Measurements from ENCODE around the gene EPHB2.
"Not testable (repeated sequence)": the region's sequence is repeated elsewhere in the genome, so short reads cannot be mapped to it uniquely, and the experiment has no call there.

EPHB2 gene

DNA sequence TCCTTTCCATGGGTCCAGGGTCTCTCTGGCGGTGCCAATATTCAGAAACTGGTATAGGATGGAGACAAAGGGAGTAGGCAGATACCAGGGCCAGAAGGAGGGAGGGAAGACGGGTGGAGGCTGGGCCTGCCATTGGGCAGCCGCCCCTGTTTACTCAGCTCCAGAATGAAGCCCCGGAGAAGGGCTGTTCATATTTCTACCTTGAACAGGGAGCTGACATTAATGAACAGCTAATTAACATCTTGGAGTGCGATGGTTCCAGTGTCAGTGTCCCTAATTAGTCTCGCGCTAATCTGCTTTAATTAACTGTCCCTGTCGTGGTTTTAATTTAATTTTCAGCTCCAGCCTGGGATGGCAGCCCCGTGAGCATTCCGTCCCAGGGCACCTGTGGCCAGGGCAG lies 113.8 kb downstream of the EPHB2 start:
- DNase-seq: no peak

DNA sequence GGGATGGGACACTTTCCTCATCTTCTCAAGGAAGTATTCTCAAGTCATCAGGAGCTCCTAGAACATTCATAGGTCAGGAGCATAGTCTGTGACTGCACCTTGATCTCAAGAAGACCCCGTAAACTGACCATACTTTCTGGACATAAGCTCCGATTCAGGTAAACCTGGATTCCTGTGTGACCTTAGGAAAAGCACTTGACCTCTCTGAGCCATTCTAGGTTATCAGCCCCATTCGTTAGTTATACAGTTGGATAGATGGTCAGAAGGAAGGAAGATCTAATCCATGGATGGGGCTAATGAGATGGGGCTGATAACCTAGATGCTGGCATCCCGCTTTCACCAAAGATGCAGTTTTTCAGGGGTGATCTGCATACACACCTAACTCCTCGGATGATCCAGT lies 114.3 kb downstream of the EPHB2 start:
- DNase-seq: no peak

DNA sequence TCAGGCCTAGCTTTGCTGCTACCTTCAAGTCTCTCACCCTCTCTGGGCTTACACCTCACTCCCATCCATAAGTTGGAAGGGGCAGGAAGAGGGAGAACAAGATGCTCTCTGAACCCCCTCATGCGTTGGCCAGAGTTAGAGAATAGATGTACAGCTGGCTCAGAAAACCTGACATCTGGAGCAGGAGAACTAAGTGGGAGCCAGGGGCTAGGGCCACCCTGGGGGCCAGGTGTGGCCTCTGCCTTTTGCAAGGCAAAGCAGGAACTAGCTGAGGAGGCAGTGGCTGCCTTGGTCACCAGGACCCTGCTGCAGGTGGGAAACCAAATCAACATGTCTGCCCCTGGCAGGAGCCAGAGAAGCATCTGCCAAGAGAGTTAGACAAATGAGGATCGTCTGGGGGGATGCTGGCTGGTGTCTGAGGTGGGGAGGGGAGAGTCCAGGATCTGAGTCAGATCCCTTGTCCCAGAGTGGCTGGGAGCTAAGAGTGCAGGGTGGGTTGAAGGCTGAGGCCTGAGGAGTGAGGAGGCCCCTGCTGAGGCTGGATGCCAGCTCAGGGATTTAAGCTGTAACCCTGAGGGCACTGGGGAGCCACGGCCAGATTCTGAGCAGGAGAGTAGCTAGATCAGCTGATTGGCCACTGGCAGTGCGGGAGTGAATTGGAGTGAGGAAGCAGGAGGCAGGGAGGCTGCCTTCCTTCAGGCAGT lies 115.0 kb downstream of the EPHB2 start:
- DNase-seq: no peak

DNA sequence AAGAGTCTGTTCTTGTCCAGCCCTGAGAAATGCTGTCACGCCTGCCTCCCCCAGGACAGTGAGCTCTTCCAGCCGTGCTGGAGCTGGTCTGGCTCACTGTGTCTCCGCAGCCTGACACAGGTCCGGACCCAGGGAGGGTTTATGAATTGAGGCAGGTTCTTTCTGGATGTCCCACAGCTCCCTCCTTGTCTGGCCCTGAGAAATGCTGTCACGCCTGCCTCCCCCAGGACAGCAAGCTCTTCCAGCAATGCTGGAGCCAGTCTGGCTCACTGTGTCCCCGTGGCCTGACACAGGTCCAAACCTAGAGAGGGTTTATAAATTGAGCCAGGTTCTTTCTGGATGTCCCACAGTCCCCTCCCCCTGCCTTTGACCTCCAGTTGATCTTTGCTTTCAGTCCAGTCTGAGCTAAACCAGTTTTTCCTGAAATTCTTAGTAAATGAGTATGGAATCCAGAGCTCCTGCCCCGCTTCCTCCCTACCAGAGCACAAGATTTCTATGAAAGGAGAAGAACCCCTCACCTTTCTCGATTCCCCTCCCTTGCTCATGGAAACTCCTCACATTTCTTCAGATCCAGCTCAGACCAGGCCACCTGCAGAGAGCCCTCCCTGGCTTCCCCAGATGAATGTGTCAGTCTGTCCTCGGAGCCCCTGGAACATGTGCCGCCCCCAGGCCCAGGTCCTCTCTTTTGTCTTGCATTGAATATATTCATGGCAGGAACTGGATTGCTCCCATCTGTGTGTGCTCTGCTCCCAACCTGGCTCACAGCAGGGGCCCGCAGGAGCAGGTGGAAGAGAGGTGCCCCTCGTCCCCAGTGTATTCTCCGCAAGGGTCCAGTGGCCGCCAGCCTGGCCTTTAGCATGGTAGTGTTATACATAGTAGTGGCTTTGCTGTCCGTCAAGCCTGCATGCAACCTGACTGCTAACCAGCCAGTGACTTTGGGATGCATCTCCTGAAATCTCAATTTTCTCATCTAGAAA lies 116.3 kb downstream of the EPHB2 start:
- DNase-seq: no peak

DNA sequence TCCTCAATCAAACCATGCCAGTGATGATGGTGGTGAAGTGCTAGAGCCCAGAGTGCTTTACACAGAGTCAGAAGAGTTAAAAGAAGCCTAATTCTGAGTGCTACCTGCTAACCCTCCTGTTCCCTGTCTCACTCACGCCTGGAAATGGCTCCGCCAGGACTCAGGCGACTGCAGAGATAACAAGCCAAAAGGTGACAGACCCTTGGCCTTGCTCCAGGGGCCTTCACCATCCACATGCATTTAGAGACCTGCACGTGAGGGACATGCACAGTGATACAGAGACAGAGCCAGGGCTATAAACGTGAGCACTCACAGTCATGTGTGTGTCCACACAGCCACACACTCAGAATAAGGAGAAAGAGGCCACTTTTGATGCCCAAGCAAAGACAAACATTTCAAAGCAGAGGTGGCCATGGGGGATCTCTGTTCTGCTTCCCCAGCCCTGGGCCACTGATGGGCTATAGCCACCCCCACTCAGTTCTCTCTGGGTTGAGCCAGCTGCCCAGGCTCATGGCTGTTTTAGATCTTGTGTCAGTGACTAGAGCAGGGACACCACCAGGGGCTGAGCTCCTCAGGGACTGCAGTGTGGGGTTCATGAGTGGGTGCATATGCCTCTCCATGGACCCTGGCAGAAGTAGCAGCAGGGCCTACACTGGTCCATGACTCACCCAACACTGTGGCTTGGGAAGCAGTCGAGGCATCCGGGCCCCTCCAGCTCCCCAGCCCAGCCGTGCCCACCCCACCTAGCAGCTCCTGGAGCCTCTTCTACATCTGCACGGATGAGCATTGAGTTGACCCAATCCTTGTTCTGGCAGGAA lies 117.2 kb downstream of the EPHB2 start:
- DNase-seq: no peak

DNA sequence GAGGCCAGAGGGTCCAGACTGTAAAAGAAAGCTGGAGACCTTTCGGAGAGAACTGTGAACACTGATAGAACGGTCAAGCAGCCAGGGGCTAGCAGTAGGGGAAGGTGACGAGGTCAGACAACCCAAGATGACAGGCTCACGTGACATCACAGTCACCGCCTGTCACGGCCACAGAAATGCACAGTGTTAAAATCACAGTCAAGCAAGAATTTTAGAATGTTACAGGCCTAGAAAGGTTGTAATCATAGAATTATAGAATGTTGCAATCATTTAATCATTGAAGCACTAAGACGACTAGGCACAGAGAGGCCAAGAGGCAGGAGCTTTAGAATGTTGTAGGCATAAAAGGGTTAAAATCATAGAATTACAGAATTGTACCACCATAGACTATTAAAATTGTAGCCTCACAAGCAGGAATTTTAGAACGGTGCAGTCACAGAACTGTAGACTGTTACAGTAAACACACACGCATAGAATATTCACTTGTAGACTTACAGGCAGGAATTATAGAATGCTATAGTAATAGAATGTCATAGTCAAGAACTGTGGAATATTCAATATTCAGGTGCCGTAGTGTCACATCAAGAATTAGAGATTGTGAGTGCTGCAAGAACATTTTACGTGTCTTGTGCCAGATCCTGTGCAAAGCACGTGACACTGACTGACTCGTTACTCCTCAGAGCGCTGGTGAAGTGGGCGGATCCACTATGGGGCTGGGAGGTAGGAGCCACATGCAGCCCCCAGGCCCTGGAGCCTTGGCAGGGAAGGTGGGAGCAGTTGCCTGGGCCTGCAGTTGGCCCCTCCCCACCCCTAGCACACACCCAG lies 118.1 kb downstream of the EPHB2 start:
- no peak for DNase-seq

DNA sequence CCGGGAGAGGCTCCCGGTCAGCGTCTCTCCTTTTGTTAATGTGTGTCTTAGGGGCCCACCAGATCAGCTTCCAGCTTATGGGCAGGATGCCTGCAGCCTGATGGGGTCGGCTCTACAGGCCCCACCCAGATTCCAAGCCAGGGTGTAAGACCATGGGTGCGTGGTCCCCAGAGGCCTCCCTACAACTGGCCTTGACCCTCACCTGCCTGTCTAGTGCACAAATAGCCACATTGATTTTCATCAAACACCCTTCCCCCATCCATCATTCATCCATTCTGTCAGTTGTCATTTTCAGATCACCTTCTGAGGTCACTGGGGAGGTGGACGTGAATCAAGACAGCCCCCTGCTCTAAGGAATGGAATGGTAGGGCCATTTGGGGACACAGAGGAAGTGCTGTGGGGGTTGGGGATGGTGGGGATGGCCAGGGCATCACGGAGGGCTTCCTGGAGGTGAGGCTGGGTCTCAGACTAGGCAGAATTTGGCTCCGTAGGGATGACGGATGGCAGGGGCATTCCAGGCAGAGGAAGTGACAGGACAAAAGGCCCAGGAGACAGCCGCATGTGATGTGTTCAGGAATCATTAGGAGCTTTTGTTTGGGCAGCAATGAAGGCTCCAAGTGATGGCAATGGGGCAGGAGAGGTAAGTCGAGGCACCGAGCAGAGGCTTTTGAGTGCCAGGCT lies 118.8 kb downstream of the EPHB2 start:
- no peak for DNase-seq

DNA sequence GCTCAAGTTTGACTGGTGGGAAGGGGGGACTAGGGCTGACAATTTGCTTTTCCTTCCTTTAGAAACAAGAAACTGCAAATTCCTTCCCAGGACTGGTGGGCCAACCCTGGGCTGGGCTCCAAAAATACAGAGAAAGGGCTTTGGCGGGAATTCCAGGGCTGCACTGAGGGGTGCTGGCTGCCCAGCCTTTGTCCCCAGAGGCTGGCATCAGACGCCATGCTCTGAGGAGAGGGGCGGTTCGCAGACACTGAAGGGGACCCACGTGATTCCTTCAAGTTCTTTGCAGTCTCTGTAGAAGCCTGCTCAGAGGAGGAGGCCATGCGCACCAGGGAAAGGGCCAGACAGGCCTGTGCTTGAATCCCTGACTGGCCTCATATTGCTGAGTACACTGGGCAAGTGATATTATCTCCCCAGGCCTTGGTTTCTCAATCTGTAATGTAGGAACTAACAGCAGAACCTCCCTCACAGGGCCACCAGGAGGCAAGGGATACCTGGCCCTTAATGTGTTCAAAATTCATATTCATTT lies 119.5 kb downstream of the EPHB2 start:
- no peak for DNase-seq

DNA sequence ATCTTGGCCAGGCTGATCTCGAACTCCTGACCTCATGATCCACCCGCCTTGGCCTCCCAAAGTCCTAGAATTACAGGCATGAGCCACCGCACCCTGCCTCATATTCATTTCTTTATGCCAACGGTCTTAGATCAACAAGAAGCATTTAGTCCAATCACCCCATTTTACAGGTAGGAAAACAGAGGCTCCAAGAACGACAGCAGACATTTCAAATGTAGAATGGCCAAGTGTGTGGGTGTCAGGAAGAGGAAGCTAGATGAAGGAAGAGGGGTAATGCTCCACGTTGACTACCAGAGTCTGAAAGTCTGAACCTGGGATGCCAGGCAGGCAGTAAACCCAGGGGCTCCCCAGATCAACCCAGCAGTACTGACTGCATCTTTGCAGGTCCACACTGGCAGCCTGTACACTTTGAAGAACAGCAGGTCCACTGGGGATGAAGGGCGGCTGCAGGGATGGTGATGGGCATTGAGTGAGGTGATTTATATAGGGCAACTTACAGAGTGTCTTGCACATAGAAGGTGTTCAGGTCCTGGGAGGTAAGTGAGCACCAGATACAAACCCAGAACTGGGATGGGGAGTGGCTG lies 120.2 kb downstream of the EPHB2 start:
- no peak for DNase-seq

DNA sequence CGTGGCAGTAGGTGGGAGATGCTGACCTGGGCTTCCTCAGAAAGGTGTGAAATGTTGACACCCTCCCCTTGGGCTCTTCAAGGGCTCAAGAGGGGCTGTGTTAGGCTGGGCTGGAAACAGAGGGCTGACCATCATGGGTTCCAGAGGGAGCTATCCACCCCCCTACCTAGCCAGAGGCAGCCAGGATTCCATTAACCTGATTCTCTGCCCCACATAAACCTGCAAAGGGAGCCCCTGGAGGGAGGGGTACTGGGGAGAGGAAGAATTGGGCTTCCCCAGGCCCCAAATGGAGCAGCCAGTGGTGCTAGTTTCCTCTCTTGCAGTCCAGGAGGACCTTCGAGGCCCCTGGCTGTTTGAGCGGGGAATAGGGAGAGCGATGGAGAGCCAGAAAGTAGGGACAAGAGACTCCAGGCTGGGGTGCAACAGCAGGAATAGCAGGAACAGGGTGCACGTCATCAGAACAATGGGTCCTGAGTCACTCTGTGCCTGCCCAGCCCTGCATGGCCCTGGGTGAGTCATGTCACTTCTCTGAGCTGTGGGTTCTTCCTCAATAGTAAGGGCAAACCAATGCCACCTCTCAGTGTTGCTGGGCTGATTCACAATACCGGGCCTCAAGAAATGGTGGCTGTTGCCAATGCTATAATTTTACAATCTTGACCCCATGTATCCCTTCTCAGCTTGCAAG lies 121.2 kb downstream of the EPHB2 start:
- no peak for DNase-seq

DNA sequence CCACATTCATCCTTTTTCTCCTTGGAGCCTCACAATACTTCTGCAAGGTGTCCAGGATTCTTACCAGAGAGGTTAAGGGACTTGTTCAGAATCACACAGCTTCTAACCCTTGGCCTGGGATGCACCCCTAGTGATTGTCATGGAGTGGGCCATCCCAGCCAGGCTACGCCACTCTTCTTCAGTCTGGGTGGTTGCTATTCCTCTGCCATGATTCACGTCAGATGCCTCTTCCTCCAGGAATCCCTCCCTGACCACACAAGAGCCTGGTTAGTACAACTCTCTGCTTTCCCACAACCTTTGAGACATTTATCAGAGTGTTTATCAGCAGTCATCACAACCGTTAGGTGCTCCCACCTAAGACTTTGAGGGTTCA lies 121.8 kb downstream of the EPHB2 start:
- no peak for DNase-seq

DNA sequence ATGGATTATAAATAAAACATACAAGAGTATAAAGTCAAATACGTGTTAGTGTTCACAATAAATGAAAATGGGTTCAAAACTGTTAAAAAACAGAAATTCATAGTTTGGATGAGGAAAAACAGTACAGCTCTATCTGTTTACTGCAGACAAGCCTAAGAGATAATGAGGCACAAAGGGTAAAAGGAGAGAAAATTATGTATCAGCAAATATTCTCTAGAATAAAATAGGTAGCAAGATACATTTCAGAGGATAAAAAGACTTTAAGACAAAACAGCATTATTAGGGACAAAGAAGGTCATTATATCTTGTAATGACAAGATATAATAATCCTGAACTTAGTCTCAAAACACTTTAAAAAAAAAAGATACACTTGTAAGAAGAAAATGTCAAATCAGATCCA lies 123.1 kb downstream of the EPHB2 start:
- no peak for DNase-seq

DNA sequence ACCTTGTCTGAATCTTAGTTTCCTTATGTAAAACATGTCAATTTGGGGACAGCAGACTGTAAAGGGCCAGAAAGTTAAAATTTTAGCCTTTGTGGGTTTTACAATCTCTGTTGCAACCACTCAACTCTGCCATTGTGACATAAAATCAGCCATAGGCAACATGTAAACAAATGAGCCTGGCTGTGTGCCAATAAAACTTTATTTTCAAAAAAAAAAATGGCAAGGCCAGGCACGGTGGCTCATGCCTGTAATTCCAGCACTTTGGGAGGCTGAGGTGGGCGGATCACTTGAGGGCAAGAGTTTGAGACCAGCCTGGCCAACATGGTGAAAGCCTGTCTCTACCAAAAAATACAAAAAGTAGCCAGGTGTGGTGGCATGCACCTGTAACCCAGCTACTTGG lies 123.8 kb downstream of the EPHB2 start:
- DNase-seq: not testable (repeated sequence)

DNA sequence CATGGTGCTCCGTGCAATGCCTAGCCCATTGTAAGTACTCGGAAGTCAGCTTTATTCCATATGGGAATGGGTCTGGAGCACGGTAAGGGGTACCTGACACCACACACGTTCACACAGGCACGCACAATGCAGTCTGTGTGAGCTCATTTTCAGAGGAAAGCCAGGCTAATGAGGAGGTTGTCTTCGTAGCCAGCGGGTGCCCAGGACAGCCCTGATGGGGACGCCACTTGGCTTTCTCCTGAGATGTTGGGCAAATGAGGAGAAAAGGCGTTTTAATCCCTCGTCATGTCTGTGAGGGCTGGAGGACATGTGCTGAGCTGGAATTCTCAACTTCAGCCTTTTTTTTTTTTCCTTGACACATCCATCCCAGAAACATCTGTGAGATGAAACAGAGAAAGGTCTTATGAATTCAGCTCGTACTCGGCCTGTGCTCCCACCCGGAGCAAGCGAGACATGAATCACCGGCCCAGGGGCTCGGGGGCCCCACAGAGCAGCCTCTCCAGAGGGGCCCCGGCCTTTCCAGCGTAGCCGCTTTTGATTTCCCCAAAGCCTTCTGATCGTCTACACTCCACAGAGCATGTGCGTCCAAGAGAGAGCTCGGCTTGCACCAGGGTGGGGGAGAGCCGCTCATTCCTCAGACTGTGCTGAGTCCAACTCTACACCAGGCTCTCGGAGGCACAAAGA lies 125.1 kb downstream of the EPHB2 start:
- DNase-seq: no peak

DNA sequence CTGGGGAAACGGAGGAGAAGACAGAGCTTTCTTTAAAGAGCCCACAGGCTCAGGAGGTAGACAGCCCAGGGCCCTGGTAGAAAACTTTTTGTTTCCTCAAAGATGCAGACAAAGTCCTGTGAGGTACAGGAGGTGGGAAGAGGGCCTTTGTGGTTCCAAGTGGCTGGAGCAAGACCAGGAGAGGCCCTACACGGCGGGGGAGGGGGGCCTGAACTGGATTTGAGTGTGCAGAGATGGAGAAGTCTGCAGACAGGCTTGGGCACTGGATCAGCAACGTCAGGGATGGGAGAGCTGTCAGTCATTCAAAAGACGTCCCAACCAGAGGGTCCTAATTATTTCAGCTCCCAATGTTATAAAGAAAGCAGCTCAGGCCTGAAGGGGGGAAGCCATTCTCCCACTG lies 126.2 kb downstream of the EPHB2 start:
- no peak for DNase-seq

DNA sequence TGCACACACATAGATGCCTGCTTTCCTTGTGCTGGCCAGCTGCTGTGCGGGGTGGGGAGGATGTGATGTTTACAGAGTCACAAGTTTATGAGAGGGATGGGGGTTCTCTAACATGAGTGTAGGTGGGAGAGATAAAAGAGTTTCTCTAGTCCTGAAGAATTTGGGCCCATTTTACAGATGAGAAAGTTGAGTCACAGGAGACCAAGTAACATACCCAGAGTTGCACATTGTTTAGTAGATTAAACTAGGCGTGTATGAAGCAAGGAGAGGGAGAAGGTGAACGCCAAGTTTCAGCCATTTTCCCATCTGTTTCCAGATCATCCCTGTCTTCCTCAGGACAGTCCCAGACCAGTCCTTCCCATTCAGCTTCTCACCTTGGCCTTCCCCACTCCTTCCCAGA lies 126.7 kb downstream of the EPHB2 start:
- no peak for DNase-seq

DNA sequence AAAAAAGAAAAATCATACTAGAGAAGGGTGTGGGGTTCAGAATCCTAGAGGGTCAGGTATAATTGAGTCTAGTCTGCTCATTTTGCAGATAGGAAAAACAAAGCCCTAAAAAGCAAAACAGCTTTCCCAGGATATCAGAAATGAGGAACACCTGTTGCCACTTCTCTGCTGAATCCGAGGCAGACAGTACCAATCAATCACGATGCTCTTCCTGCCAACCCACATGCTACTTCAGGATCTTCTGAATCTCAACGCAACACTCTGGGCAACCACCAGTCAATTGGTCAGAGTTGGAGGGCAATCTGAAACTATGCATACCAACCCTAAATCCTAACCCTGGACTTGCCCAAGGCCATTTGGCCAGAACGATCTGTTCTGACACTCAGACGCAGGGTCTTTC lies 128.3 kb downstream of the EPHB2 start:
- DNase-seq: no peak

DNA sequence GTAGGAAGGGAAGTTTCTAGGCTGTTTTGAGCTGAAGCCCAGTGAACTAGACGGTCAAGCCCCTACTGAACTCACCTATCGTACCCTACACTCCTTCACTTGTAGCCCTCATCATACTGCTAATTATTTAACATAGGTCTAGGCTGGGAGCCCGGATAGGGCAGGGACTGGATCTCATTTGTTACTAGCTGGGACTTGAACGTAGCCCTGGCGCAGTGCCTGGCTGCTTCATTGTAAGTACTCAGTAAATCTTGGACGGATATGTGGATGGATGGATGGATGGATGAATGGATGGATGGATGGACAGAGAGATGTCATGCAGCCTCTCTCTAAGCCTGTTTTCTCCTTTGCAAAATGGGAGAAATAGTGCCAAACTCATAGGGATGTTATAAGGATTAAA lies 129.2 kb downstream of the EPHB2 start:
- no peak for DNase-seq

DNA sequence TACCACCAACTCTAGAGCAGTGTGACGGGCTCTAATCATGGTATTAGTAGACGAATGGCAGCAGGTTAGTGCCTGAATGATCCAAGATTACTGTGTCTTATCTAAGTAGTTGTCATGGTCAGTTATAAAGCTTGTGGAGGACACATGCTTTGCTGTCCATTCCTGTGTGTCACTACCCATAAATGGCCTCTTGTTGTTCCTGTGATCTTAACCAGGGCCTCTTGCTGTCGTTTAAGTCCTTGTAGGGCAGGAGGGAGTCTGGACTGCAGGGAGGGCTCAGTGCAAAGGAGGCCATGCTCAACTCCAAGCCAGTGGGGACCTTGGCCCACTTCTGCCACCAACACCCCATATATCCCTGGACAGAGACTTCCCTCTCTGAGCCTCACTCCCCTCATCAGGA lies 130.5 kb downstream of the EPHB2 start:
- no peak for DNase-seq

DNA sequence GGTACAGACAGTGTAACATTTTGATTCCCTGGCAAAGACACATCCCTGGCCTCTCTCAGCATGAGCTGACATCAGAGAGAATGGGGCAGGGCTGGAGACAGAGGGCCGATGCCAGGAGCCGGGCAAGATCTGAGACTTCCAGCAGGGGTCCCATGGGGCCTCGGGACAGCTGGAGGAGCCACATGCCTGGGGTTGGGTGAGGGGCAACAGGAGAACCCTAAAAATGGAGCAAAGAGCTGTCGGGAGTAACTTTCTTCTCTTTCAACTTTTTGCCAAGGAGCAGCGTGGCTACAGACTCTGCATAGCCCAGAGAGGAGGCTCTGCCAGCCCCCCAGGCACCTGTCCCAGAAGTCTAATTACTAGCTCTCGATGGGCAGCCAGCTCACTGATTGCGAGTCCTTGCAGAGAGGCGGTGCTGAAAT lies 131.2 kb downstream of the EPHB2 start:
- DNase-seq: no peak

All from CD4-positive, alpha-beta T cell treated with Interleukin-12 subunit alpha and Interleukin-12 subunit beta, for 1 hour (primary cell).